ENCODE results near the gene SYT9.

SYT9 gene

GRCh38 chr11:7383406-7383805 lies 131.7 kb downstream of the SYT9 start:
- Mint-ChIP-seq H3K36me3 (ENCODE audit: insufficient read depth) (no peaks in the 10 kb centered on the region), H3K4me3 (no peak overlapping the region), H3K9me3 (no peaks in the 10 kb centered on the region), H3K27me3 (peaks cover 0 to 2% of the 10 kb centered on the region in 2 donors), H3K27ac (no peak overlapping the region), H3K4me1 (ENCODE audit: low read depth in 2 of 2) (no peaks in the 10 kb centered on the region)
- DNase-seq (no peak), ATAC-seq (replicated peaks) (no peak)

GRCh38 chr11:7384691-7385090 lies 133.0 kb downstream of the SYT9 start:
- DNase-seq = no peak
- H3K9me3 Mint-ChIP-seq = no peaks in the 10 kb centered on the region
- no peaks in the 10 kb centered on the region for H3K4me1 Mint-ChIP-seq (ENCODE audit: low read depth in 2 of 2)
- no peaks in the 10 kb centered on the region for H3K36me3 Mint-ChIP-seq (ENCODE audit: insufficient read depth)
- H3K4me3 Mint-ChIP-seq = no peak overlapping the region
- H3K27me3 Mint-ChIP-seq = no peaks in the 10 kb centered on the region
- ATAC-seq (replicated peaks) = no peak
- H3K27ac Mint-ChIP-seq = no peak overlapping the region

- H3K4me1 Mint-ChIP-seq (ENCODE audit: low read depth in 2 of 2) = no peaks in the 10 kb centered on the region
- ATAC-seq (replicated peaks) = no peak
- no peak for DNase-seq
- no peak overlapping the region for H3K27ac Mint-ChIP-seq
- no peaks in the 10 kb centered on the region for H3K36me3 Mint-ChIP-seq (ENCODE audit: insufficient read depth)
- no peaks in the 10 kb centered on the region for H3K27me3 Mint-ChIP-seq
- no peak overlapping the region for H3K4me3 Mint-ChIP-seq
- no peaks in the 10 kb centered on the region for H3K9me3 Mint-ChIP-seq
Measured at GRCh38 chr11:7385532-7385931, 133.8 kb downstream of the SYT9 start.

GRCh38 chr11:7413961-7414915 lies 162.5 kb downstream of the SYT9 start:
- H3K9me3 Mint-ChIP-seq = peaks cover 0 to 6% of the 10 kb centered on the region in 2 donors
- H3K4me3 Mint-ChIP-seq = no peak overlapping the region
- no peak overlapping the region for H3K27ac Mint-ChIP-seq
- DNase-seq (no peak), ATAC-seq (replicated peaks) (no peak)
- peaks cover 0 to 6% of the 10 kb centered on the region in 2 donors for H3K4me1 Mint-ChIP-seq (ENCODE audit: low read depth in 2 of 2)
- H3K27me3 Mint-ChIP-seq = peaks cover 59 to 61% of the 10 kb centered on the region in 2 donors
- H3K36me3 Mint-ChIP-seq (ENCODE audit: insufficient read depth) = no peaks in the 10 kb centered on the region

GRCh38 chr11:7414973-7415817 lies 163.5 kb downstream of the SYT9 start:
- ATAC-seq (replicated peaks) = no peak
- peaks cover 0 to 6% of the 10 kb centered on the region in 2 donors for H3K4me1 Mint-ChIP-seq (ENCODE audit: low read depth in 2 of 2)
- DNase-seq = no peak
- no peak overlapping the region for H3K4me3 Mint-ChIP-seq
- no peak overlapping the region for H3K27ac Mint-ChIP-seq
- H3K27me3 Mint-ChIP-seq = peaks cover 53 to 56% of the 10 kb centered on the region in 2 donors
- H3K9me3 Mint-ChIP-seq = peaks cover 0 to 6% of the 10 kb centered on the region in 2 donors
- no peaks in the 10 kb centered on the region for H3K36me3 Mint-ChIP-seq (ENCODE audit: insufficient read depth)

GRCh38 chr11:7416080-7416479 lies 164.4 kb downstream of the SYT9 start:
- H3K27ac Mint-ChIP-seq = no peak overlapping the region
- H3K27me3 Mint-ChIP-seq = peaks cover 51 to 56% of the 10 kb centered on the region in 2 donors
- no peak overlapping the region for H3K4me3 Mint-ChIP-seq
- peaks cover 0 to 6% of the 10 kb centered on the region in 2 donors for H3K4me1 Mint-ChIP-seq (ENCODE audit: low read depth in 2 of 2)
- peaks cover 0 to 5% of the 10 kb centered on the region in 2 donors for H3K9me3 Mint-ChIP-seq
- no peaks in the 10 kb centered on the region for H3K36me3 Mint-ChIP-seq (ENCODE audit: insufficient read depth)
- ATAC-seq (replicated peaks) = no peak
- no peak for DNase-seq

- peaks cover under 1 to 4% of the 10 kb centered on the region in 2 donors for H3K4me1 Mint-ChIP-seq (ENCODE audit: low read depth in 2 of 2)
- no peaks in the 10 kb centered on the region for H3K36me3 Mint-ChIP-seq (ENCODE audit: insufficient read depth)
- peaks cover 0 to under 1% of the 10 kb centered on the region in 2 donors for H3K9me3 Mint-ChIP-seq
- no peak for DNase-seq
- H3K4me3 Mint-ChIP-seq = no peak overlapping the region
- ATAC-seq (replicated peaks) = no peak
- H3K27ac Mint-ChIP-seq = no peak overlapping the region
- H3K27me3 Mint-ChIP-seq = peaks cover 40 to 51% of the 10 kb centered on the region in 2 donors
Measured at GRCh38 chr11:7417328-7417727, 165.6 kb downstream of the SYT9 start.

GRCh38 chr11:7418061-7418460 lies 166.4 kb downstream of the SYT9 start:
- Mint-ChIP-seq H3K36me3 (ENCODE audit: insufficient read depth) (no peaks in the 10 kb centered on the region), H3K4me1 (ENCODE audit: low read depth in 2 of 2) (peaks cover 6 to 8% of the 10 kb centered on the region in 2 donors), H3K27me3 (peaks cover 33 to 43% of the 10 kb centered on the region in 2 donors), H3K27ac (no peak overlapping the region), H3K9me3 (no peaks in the 10 kb centered on the region), H3K4me3 (no peak overlapping the region)
- no peak for DNase-seq
- ATAC-seq (replicated peaks) = no peak

- Mint-ChIP-seq H3K9me3 (no peaks in the 10 kb centered on the region), H3K4me1 (ENCODE audit: low read depth in 2 of 2) (peaks cover 7 to 9% of the 10 kb centered on the region in 2 donors), H3K27me3 (peaks cover 24 to 35% of the 10 kb centered on the region in 2 donors), H3K4me3 (no peak overlapping the region), H3K36me3 (ENCODE audit: insufficient read depth) (no peaks in the 10 kb centered on the region), H3K27ac (no peak overlapping the region)
- ATAC-seq (replicated peaks) = no peak
- no peak for DNase-seq
Measured at GRCh38 chr11:7418906-7419305, 167.2 kb downstream of the SYT9 start.

- DNase-seq = no peak
- H3K27ac Mint-ChIP-seq = no peak overlapping the region
- no peak for ATAC-seq (replicated peaks)
- no peaks in the 10 kb centered on the region for H3K36me3 Mint-ChIP-seq (ENCODE audit: insufficient read depth)
- no peaks in the 10 kb centered on the region for H3K9me3 Mint-ChIP-seq
- no peak overlapping the region for H3K4me3 Mint-ChIP-seq
- H3K4me1 Mint-ChIP-seq (ENCODE audit: low read depth in 2 of 2) = peaks cover 6 to 7% of the 10 kb centered on the region in 2 donors
- H3K27me3 Mint-ChIP-seq = peaks cover 13 to 26% of the 10 kb centered on the region in 2 donors
Measured at GRCh38 chr11:7421136-7421535, 169.4 kb downstream of the SYT9 start.

GRCh38 chr11:7422544-7423331 lies 171.0 kb downstream of the SYT9 start:
- Mint-ChIP-seq H3K27ac (peak overlapping the region in 1 of 2 donors; percentile 5), H3K4me1 (ENCODE audit: low read depth in 2 of 2) (peaks cover 6 to 7% of the 10 kb centered on the region in 2 donors)

GRCh38 chr11:7423946-7424345 lies 172.2 kb downstream of the SYT9 start:
- DNase-seq (no peak), ATAC-seq (replicated peaks) (no peak)
- Mint-ChIP-seq H3K4me3 (no peak overlapping the region), H3K27ac (no peak overlapping the region), H3K4me1 (ENCODE audit: low read depth in 2 of 2) (peaks cover 6 to 7% of the 10 kb centered on the region in 2 donors), H3K36me3 (ENCODE audit: insufficient read depth) (no peaks in the 10 kb centered on the region), H3K9me3 (no peaks in the 10 kb centered on the region), H3K27me3 (peaks cover 25 to 39% of the 10 kb centered on the region in 2 donors)

More at GRCh38 chr11:7422544-7423331, 171.0 kb downstream of the SYT9 start:
- H3K4me3 Mint-ChIP-seq = no peak overlapping the region
- H3K36me3 Mint-ChIP-seq (ENCODE audit: insufficient read depth) = no peaks in the 10 kb centered on the region
- H3K27me3 Mint-ChIP-seq = peaks cover 19 to 37% of the 10 kb centered on the region in 2 donors
- DNase-seq (no peak), ATAC-seq (replicated peaks) (no peak)
- H3K9me3 Mint-ChIP-seq = no peaks in the 10 kb centered on the region

GRCh38 chr11:7427733-7428132 lies 176.0 kb downstream of the SYT9 start:
- Mint-ChIP-seq H3K4me1 (ENCODE audit: low read depth in 2 of 2) (peaks cover 3 to 4% of the 10 kb centered on the region in 2 donors), H3K27ac (no peak overlapping the region), H3K4me3 (no peak overlapping the region), H3K9me3 (no peaks in the 10 kb centered on the region), H3K27me3 (peaks cover 27 to 41% of the 10 kb centered on the region in 2 donors), H3K36me3 (ENCODE audit: insufficient read depth) (no peaks in the 10 kb centered on the region)
- DNase-seq = no peak
- ATAC-seq (replicated peaks) = no peak

Measured in effector memory CD8-positive, alpha-beta T cell (primary cell).